Measurements from ENCODE around the gene ARHGAP25. TPM values are rescaled to one million over a fixed set of nuclear protein-coding genes. Genes with fewer than 3 reads are reported as not detected.

ARHGAP25 gene
- total RNA-seq, 1 donor from 2014 or later: 0.08 TPM

GRCh38 chr2:68833162-68833561 lies 98.6 kb downstream of the ARHGAP25 start:
- TF ChIP-seq, protein P1, sequence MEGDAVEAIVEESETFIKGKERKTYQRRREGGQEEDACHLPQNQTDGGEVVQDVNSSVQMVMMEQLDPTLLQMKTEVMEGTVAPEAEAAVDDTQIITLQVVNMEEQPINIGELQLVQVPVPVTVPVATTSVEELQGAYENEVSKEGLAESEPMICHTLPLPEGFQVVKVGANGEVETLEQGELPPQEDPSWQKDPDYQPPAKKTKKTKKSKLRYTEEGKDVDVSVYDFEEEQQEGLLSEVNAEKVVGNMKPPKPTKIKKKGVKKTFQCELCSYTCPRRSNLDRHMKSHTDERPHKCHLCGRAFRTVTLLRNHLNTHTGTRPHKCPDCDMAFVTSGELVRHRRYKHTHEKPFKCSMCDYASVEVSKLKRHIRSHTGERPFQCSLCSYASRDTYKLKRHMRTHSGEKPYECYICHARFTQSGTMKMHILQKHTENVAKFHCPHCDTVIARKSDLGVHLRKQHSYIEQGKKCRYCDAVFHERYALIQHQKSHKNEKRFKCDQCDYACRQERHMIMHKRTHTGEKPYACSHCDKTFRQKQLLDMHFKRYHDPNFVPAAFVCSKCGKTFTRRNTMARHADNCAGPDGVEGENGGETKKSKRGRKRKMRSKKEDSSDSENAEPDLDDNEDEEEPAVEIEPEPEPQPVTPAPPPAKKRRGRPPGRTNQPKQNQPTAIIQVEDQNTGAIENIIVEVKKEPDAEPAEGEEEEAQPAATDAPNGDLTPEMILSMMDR (IDR thresholded peaks at IDR 0.05; ENCODE audit: insufficient read depth, low read length, poor library complexity, severe bottlenecking): no peak
- H3K4me3 ChIP-seq (ENCODE audit: low read depth, low read length): no peak overlapping the region
- no peaks in the 10 kb centered on the region for H3K27me3 ChIP-seq (ENCODE audit: control insufficient read depth, insufficient read depth, low read length)
- no peak for DNase-seq (ENCODE audit: low read depth)
- H3K36me3 ChIP-seq (ENCODE audit: control insufficient read depth, insufficient read depth, low read length): no peaks in the 10 kb centered on the region

DNA sequence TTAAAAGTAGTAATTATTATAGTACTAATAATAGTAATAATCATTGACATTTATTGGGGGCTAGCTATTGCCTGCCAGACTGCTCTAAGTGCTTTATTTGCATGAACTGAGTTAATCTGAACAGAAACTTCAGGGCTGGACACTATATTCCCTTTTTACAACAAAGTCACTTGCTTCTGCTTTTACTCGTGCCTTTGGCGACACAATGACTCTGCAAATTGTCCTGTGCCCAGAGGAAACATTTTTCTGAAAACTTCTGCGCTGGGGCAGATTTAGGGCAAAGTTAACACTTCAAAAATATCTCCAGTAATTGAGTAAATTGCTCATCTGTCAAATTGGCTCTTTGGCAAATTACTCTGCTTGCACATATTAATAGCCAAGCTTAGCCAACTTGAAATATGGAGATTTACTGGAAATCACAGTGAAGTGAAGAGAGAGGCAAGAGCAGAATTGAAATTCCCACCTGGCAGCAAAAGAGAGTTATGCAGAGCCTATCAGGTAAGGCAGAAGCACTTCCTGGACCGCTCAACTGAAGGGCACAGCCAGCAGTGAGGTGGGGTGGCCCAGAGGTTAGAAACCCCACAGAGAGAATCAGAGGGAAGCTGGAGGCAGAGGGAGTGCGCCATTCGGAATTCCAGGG lies 100.2 kb downstream of the ARHGAP25 start:
- Histone ChIP-seq H3K4me3 (ENCODE audit: low read depth, low read length) (no peak overlapping the region), H3K36me3 (ENCODE audit: control insufficient read depth, insufficient read depth, low read length) (no peaks in the 10 kb centered on the region), H3K27me3 (ENCODE audit: control insufficient read depth, insufficient read depth, low read length) (no peaks in the 10 kb centered on the region)
- no peak for DNase-seq (ENCODE audit: low read depth)
- TF ChIP-seq, protein P1 (IDR thresholded peaks at IDR 0.05; ENCODE audit: insufficient read depth, low read length, poor library complexity, severe bottlenecking): no peak

DNA sequence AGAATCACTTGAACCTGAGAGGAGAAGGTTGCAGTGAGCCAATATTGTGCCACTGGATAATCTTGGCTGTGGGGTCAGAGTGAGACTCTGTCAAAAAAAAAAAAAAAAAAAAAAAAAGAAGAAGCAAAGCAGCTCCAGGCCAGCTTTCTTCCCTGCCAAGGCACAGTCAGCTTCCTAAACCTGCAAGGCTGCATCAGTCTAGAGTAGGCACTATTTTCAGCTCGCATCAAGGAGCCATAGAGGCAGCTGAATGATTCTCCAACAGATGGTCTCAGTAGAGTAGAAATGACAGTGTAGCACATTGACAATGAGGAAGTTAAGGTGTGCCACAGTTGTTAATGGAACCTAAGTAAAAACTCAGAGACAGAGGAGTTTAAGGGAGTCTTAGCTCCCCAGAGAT lies 101.0 kb downstream of the ARHGAP25 start:
- Histone ChIP-seq H3K27me3 (ENCODE audit: control insufficient read depth, insufficient read depth, low read length) (no peaks in the 10 kb centered on the region), H3K4me3 (ENCODE audit: low read depth, low read length) (no peak overlapping the region), H3K36me3 (ENCODE audit: control insufficient read depth, insufficient read depth, low read length) (no peaks in the 10 kb centered on the region)
- no peak for DNase-seq (ENCODE audit: low read depth)
- TF ChIP-seq, protein P1 (IDR thresholded peaks at IDR 0.05; ENCODE audit: insufficient read depth, low read length, poor library complexity, severe bottlenecking): no peak

- H3K27me3 ChIP-seq (ENCODE audit: control insufficient read depth, insufficient read depth, low read length): no peaks in the 10 kb centered on the region
- no peak overlapping the region for H3K4me3 ChIP-seq (ENCODE audit: low read depth, low read length)
- TF ChIP-seq, protein P1 (IDR thresholded peaks at IDR 0.05; ENCODE audit: insufficient read depth, low read length, poor library complexity, severe bottlenecking): peak; percentile 61
- H3K36me3 ChIP-seq (ENCODE audit: control insufficient read depth, insufficient read depth, low read length): no peaks in the 10 kb centered on the region
- DNase-seq (ENCODE audit: low read depth): no peak
Measured at GRCh38 chr2:68837164-68837860, 102.7 kb downstream of the ARHGAP25 start.

DNA sequence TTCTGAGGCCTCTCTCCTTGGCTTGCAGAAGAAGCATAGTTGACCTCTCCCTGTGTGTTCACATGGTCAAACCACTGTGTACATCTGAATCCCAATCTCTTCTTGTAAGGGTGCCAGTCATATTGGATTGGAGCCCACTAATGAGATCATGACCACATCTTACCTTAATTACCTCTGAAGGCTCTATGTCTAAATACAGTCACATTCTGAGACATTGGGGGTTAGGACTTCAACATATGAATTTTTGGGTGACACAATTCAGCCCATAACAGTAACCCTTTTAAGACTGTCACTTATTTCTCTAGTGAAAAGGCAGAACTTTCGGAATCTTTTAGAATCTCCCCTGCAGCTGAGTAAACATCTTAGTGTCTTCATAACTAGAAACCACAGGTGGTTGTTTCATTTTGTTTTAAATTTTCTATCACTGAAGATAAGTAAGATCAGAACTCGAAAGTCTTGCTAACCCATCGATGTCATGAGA lies 103.3 kb downstream of the ARHGAP25 start:
- Histone ChIP-seq H3K36me3 (ENCODE audit: control insufficient read depth, insufficient read depth, low read length) (no peaks in the 10 kb centered on the region), H3K4me3 (ENCODE audit: low read depth, low read length) (no peak overlapping the region), H3K27me3 (ENCODE audit: control insufficient read depth, insufficient read depth, low read length) (no peaks in the 10 kb centered on the region)
- DNase-seq (ENCODE audit: low read depth): no peak
- TF ChIP-seq, protein P1 (IDR thresholded peaks at IDR 0.05; ENCODE audit: insufficient read depth, low read length, poor library complexity, severe bottlenecking): no peak
